ENCODE measurements around the gene MRPL23. TPM values are rescaled to one million over a fixed set of nuclear protein-coding genes. Genes with fewer than 3 reads are reported as not detected.

Gene MRPL23
- total RNA-seq, 1 experiment from 2014 or later = 123 TPM

DNA sequence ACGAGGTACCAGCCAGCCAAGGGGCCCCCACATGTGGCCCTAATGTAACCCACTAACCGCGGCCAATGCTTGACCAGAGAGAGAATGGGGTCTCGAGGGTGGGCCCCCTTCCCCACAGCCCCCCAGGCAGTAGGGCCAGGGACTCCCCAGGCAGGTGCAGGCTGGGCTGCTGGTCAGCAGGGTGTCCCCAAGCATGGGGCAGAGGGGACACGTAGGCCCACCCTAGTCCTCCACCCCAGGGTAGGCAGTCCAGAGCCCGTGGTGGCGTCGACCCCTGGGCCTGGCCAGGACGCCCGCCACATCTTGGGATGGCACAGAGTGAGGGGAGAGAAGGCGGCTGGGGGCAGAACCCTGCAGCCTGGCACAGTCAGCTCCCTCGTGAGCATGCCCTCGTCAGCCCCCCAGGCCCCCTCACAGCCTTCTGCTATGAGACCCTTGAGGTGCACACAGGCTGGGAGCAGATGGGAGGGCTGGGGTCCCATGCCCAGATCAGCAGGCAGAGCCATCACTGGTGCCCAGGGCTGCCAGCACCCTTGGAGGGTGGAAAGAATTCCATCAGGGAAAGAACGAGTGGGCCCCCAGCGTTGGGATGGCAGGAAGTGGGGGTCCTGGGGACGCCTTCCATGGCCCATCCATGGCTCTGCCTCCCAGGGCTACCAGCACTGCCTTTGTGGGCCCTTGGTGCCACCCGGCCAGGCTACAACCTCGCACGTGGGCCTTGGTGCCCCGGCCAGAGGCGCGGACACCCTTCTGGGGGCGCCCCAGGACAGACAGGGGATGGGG is 21.6 kb upstream of the MRPL23 start:
- in situ Hi-C loops (cut with HindIII; ENCODE audit: low pct_unique_long_range_greater_than_20kb, low sequenced_read_pairs) = no loop called here

DNA sequence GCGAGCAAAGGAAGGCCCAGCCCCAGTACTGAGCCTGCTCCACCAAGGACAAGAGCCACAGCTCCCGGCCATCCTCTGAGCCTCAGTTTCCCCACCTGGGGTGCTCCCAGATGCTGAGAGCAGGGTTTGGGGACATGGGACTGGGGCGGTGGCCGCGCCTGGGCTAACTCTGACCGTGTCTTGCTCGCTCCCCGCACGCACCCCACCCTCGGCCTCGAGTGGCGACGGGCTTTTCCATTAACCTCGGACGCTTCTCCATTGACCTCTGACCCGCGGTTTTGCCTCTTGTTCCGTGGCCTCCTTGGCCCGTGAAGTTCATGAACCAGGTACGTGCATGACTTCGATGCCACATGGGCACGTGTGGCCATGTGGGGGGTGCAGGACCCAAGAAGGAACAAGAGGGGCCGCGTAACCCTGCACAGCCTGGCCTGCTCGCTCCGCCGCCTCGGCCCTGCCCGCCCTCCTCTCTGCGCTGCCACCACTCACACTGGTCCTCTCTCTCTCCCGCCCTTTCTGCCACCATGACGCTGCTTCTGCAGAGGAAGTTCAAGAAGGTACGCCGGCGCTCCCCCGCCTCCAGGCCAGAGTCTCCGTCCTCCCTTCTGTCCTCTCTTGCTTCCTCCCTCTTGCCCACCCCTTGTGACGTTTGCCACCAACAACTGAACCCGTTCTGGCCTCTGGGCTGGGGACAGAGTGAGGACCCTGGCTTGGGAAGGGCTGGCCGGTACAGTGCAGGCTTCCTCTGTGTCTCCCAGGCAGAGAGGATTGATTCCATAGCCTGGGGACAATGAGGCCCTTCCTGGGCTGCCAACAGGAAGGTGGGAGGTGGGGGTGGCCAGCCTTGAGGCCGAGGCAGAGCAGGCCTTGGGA is 20.7 kb upstream of the MRPL23 start:
- intact Hi-C loops (cut with micrococcal nuclease; ENCODE audit: unreplicated experiment) (no loop called here), in situ Hi-C loops (cut with HindIII; ENCODE audit: low pct_unique_long_range_greater_than_20kb, low sequenced_read_pairs) (no loop called here)
- Histone ChIP-seq H3K27ac (ENCODE audit: low read length) (no peak overlapping the region), H3K9me3 (ENCODE audit: control insufficient read depth, insufficient read depth, low read depth, low read length) (no peaks in the 10 kb centered on the region), H3K4me3 (ENCODE audit: low read depth in 2 of 2, low read length in 2 of 2) (no peak overlapping the region), H3K27me3 (ENCODE audit: control insufficient read depth, insufficient read depth, low read length) (no peaks in the 10 kb centered on the region), H3K4me1 (ENCODE audit: control insufficient read depth, insufficient read depth, low read length) (peaks cover 21% of the 10 kb centered on the region), H3K36me3 (ENCODE audit: control insufficient read depth, insufficient read depth, low read length) (no peaks in the 10 kb centered on the region)
- DNase-seq (ENCODE audit: low read depth, low spot score) = no peak
- ChIA-PET POLR2A (no interaction called here), CTCF (no interaction called here)
- TF ChIP-seq, protein P1, sequence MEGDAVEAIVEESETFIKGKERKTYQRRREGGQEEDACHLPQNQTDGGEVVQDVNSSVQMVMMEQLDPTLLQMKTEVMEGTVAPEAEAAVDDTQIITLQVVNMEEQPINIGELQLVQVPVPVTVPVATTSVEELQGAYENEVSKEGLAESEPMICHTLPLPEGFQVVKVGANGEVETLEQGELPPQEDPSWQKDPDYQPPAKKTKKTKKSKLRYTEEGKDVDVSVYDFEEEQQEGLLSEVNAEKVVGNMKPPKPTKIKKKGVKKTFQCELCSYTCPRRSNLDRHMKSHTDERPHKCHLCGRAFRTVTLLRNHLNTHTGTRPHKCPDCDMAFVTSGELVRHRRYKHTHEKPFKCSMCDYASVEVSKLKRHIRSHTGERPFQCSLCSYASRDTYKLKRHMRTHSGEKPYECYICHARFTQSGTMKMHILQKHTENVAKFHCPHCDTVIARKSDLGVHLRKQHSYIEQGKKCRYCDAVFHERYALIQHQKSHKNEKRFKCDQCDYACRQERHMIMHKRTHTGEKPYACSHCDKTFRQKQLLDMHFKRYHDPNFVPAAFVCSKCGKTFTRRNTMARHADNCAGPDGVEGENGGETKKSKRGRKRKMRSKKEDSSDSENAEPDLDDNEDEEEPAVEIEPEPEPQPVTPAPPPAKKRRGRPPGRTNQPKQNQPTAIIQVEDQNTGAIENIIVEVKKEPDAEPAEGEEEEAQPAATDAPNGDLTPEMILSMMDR (IDR thresholded peaks at IDR 0.05) = no peak
- TF ChIP-seq, protein P2, sequence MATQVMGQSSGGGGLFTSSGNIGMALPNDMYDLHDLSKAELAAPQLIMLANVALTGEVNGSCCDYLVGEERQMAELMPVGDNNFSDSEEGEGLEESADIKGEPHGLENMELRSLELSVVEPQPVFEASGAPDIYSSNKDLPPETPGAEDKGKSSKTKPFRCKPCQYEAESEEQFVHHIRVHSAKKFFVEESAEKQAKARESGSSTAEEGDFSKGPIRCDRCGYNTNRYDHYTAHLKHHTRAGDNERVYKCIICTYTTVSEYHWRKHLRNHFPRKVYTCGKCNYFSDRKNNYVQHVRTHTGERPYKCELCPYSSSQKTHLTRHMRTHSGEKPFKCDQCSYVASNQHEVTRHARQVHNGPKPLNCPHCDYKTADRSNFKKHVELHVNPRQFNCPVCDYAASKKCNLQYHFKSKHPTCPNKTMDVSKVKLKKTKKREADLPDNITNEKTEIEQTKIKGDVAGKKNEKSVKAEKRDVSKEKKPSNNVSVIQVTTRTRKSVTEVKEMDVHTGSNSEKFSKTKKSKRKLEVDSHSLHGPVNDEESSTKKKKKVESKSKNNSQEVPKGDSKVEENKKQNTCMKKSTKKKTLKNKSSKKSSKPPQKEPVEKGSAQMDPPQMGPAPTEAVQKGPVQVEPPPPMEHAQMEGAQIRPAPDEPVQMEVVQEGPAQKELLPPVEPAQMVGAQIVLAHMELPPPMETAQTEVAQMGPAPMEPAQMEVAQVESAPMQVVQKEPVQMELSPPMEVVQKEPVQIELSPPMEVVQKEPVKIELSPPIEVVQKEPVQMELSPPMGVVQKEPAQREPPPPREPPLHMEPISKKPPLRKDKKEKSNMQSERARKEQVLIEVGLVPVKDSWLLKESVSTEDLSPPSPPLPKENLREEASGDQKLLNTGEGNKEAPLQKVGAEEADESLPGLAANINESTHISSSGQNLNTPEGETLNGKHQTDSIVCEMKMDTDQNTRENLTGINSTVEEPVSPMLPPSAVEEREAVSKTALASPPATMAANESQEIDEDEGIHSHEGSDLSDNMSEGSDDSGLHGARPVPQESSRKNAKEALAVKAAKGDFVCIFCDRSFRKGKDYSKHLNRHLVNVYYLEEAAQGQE (IDR thresholded peaks at IDR 0.05; ENCODE audit: insufficient read depth in 1 of 2, low read depth in 2 of 2, low read length in 1 of 2) = no peak
- TF ChIP-seq TCF7L2 (IDR thresholded peaks at IDR 0.05; ENCODE audit: low read depth, low read length) = no peak
- no peak for TF ChIP-seq POLR2AphosphoS5 (IDR thresholded peaks at IDR 0.05; ENCODE audit: low read depth, low read length)
- no peak for TF ChIP-seq SIN3A (IDR thresholded peaks at IDR 0.05; ENCODE audit: borderline replicate concordance, insufficient read depth, low read depth, low read length)
- no peak for ATAC-seq
- no TSS peak for BruUV-seq (replicated peaks)

More for the DNA sequence above, 21.6 kb upstream of the MRPL23 start:
- no peak overlapping the region for H3K27ac ChIP-seq (ENCODE audit: low read length)
- no TSS peak for BruUV-seq (replicated peaks)
- H3K4me1 ChIP-seq (ENCODE audit: control insufficient read depth, insufficient read depth, low read length) = peaks cover 26% of the 10 kb centered on the region
- ATAC-seq = no peak
- H3K36me3 ChIP-seq (ENCODE audit: control insufficient read depth, insufficient read depth, low read length) = no peaks in the 10 kb centered on the region
- TF ChIP-seq, protein P1 (IDR thresholded peaks at IDR 0.05) = no peak
- TF ChIP-seq SIN3A (IDR thresholded peaks at IDR 0.05; ENCODE audit: borderline replicate concordance, insufficient read depth, low read depth, low read length) (no peak), TCF7L2 (IDR thresholded peaks at IDR 0.05; ENCODE audit: low read depth, low read length) (no peak), POLR2AphosphoS5 (IDR thresholded peaks at IDR 0.05; ENCODE audit: low read depth, low read length) (no peak)
- TF ChIP-seq, protein P2 (IDR thresholded peaks at IDR 0.05; ENCODE audit: insufficient read depth in 1 of 2, low read depth in 2 of 2, low read length in 1 of 2) = no peak
- H3K4me3 ChIP-seq (ENCODE audit: low read depth in 2 of 2, low read length in 2 of 2) = no peak overlapping the region
- intact Hi-C loops (cut with micrococcal nuclease; ENCODE audit: unreplicated experiment) = no loop called here
- H3K27me3 ChIP-seq (ENCODE audit: control insufficient read depth, insufficient read depth, low read length) = no peaks in the 10 kb centered on the region
- CTCF ChIA-PET = no interaction called here
- POLR2A ChIA-PET = no interaction called here
- H3K9me3 ChIP-seq (ENCODE audit: control insufficient read depth, insufficient read depth, low read depth, low read length) = no peaks in the 10 kb centered on the region
- no peak for DNase-seq (ENCODE audit: low read depth, low spot score)

All from Panc1 (cell line).